ENCODE results near the gene ALLC. TPM values are rescaled to one million over a fixed set of nuclear protein-coding genes. Genes with fewer than 3 reads are reported as not detected.

ALLC gene
- total RNA-seq, 1 donor from 2014 or later: not detected

GRCh38 chr2:3679616-3680393 is 21.8 kb downstream of the ALLC start:
- DNase-seq: no peak

GRCh38 chr2:3680548-3681345 is 22.7 kb downstream of the ALLC start:
- no peak for DNase-seq

- no peak for DNase-seq
Observed at GRCh38 chr2:3681625-3682024, 23.6 kb downstream of the ALLC start.

- no peak for DNase-seq
Observed at GRCh38 chr2:3682811-3683210, 24.8 kb downstream of the ALLC start.

- no peak for DNase-seq
Observed at GRCh38 chr2:3683748-3684454, 25.9 kb downstream of the ALLC start.

GRCh38 chr2:3689998-3690748 is 32.2 kb downstream of the ALLC start:
- DNase-seq: no peak

- DNase-seq: no peak
Observed at GRCh38 chr2:3692375-3692774, 34.4 kb downstream of the ALLC start.

- no peak for DNase-seq
Observed at GRCh38 chr2:3696545-3696944, 38.5 kb downstream of the ALLC start.

- no peak for DNase-seq
Observed at GRCh38 chr2:3701071-3701470, 43.1 kb downstream of the ALLC start.

GRCh38 chr2:3703236-3703756 is 45.3 kb downstream of the ALLC start, which contains the start of gene DCDC2C:
Gene DCDC2C (plus strand): TSS chr2:3703575. CDS start chr2:3703752, 177 bp downstream.
- DNase-seq: no peak

GRCh38 chr2:3703757-3704355 is 45.9 kb downstream of the ALLC start:
- DNase-seq: no peak

GRCh38 chr2:3704692-3705091 is 46.7 kb downstream of the ALLC start:
- no peak for DNase-seq

GRCh38 chr2:3705782-3706181 is 47.8 kb downstream of the ALLC start:
- DNase-seq: no peak

- DNase-seq: no peak
Observed at GRCh38 chr2:3706892-3707291, 48.9 kb downstream of the ALLC start.

GRCh38 chr2:3708576-3708975 is 50.6 kb downstream of the ALLC start:
- no peak for DNase-seq

GRCh38 chr2:3709225-3709624 is 51.2 kb downstream of the ALLC start:
- no peak for DNase-seq

- no peak for DNase-seq
Observed at GRCh38 chr2:3712424-3712823, 54.4 kb downstream of the ALLC start.

GRCh38 chr2:3712831-3713503 is 55.0 kb downstream of the ALLC start:
- DNase-seq: no peak

GRCh38 chr2:3718679-3719078 is 60.7 kb downstream of the ALLC start:
- no peak for DNase-seq

- no peak for DNase-seq
Observed at GRCh38 chr2:3725002-3725401, 67.0 kb downstream of the ALLC start.
